ENCODE results near the gene SEPTIN12. TPM values are rescaled to one million over a fixed set of nuclear protein-coding genes. Genes with fewer than 3 reads are reported as not detected.

The SEPTIN12 gene
- polyA plus RNA-seq, 1 donor (not counting 4 experiments of a cell fraction or from before 2014, with no cell fraction given), result not detected

DNA sequence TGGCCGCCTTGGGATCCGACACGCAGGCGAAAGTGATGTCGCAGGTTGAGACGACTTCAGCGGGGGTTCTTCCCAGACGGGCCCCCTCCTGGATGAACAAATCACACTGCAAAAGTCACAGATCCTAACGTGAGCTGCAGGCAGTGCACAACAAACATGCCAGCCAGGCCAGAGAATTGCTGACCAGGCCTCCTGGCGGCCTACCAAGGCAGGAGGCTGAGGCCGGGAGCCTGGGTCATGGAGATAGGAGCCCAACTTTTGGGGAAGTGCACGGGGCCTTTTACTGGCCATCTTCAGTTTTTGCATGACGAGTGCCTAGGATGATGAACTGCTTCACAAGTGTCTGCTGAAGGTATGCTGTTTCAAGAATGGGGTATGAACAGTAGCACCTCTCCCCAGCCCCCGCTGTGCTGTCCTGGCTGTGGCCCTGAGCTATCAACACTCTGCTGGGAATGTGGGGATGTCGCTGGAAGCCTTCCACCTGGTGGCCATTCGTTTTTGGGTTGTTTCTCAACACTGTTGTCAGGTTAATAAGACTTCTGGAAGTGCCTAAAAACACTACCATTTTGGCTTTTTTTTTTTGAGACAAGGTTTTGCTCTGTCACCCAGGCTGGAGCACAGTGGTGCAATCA lies 26.5 kb upstream of the SEPTIN12 start:
- no peak for FAIRE-seq

DNA sequence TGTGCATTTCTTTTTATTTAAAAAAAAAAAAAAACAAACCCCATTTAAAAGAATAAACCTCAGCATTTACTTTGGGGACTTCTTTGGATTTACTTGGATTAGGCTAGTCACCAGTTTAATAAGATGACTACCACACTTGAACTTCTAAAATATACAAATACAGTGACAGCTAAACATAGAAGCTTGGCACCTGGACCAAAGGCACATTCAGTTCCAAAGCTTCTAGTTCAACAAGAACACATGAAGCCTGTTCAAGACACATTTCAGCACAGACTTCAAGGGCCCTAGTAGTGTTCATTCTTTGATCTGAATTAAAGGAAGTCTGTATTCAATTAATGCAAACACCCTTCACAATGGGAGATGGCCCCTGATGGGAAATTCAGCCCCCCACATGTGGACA lies 25.9 kb upstream of the SEPTIN12 start:
- Histone ChIP-seq H4K20me1 (ENCODE audit: control insufficient read depth, extremely low read depth, insufficient read depth, low read length) (no peaks in the 10 kb centered on the region), H3K9me1 (ENCODE audit: control insufficient read depth, extremely low read depth, insufficient read depth, low read length) (no peaks in the 10 kb centered on the region), H3K4me1 (ENCODE audit: control insufficient read depth, extremely low read depth, insufficient read depth, low read length) (peaks cover 2% of the 10 kb centered on the region), H3K9me3 (ENCODE audit: control insufficient read depth, low read depth, low read length) (no peaks in the 10 kb centered on the region), H3K4me2 (ENCODE audit: control insufficient read depth, extremely low read depth, insufficient read depth, low read depth, low read length) (no peak overlapping the region), H3K27me3 (ENCODE audit: control insufficient read depth, extremely low read depth, insufficient read depth, low read length) (no peaks in the 10 kb centered on the region), H3K4me3 (ENCODE audit: control insufficient read depth in 2 of 3, extremely low read depth in 1 of 3, insufficient read depth in 2 of 3, low read depth in 1 of 3, low read length in 3 of 3) (no peak overlapping the region), H2AFZ (ENCODE audit: control insufficient read depth, low read length) (no peak overlapping the region), H3K36me3 (ENCODE audit: control insufficient read depth in 2 of 2, extremely low read depth in 1 of 2, insufficient read depth in 2 of 2, low read length in 2 of 2) (peaks cover 26 to 36% of the 10 kb centered on the region in 2 experiments), H3K9ac (ENCODE audit: control insufficient read depth, extremely low read depth, insufficient read depth, low read length) (no peak overlapping the region), H3K27ac (ENCODE audit: control insufficient read depth, insufficient read depth, low read length) (no peak overlapping the region), H3K79me2 (ENCODE audit: control insufficient read depth, insufficient read depth, low read length) (no peaks in the 10 kb centered on the region)
- DNase-seq (ENCODE audit: low read depth, low spot score) (no peak), FAIRE-seq (no peak)
- dilution Hi-C loops (cut with MboI; ENCODE audit: extremely low pct_ligation_motif_present, low sequenced_read_pairs), result no loop called here
- TF ChIP-seq EZH2 (IDR thresholded peaks at IDR 0.05; ENCODE audit: low read length), result no peak
- TF ChIP-seq CTCF (optimal IDR thresholded peaks at IDR 0.05 in 1 of 3, IDR thresholded peaks at IDR 0.05 in 1 of 3, conservative IDR thresholded peaks at IDR 0.05 in 1 of 3; ENCODE audit: extremely low read depth in 1 of 3, insufficient read depth in 2 of 3, low read length in 3 of 3), result no peak

More for the DNA sequence above, 26.5 kb upstream of the SEPTIN12 start:
- DNase-seq (ENCODE audit: low read depth, low spot score), result no peak
- no peaks in the 10 kb centered on the region for H3K79me2 ChIP-seq (ENCODE audit: control insufficient read depth, insufficient read depth, low read length)
- H3K27me3 ChIP-seq (ENCODE audit: control insufficient read depth, extremely low read depth, insufficient read depth, low read length), result no peaks in the 10 kb centered on the region
- H3K4me3 ChIP-seq (ENCODE audit: control insufficient read depth in 2 of 3, extremely low read depth in 1 of 3, insufficient read depth in 2 of 3, low read depth in 1 of 3, low read length in 3 of 3), result no peak overlapping the region
- no peaks in the 10 kb centered on the region for H4K20me1 ChIP-seq (ENCODE audit: control insufficient read depth, extremely low read depth, insufficient read depth, low read length)
- no peaks in the 10 kb centered on the region for H3K9me1 ChIP-seq (ENCODE audit: control insufficient read depth, extremely low read depth, insufficient read depth, low read length)
- dilution Hi-C loops (cut with MboI; ENCODE audit: extremely low pct_ligation_motif_present, low sequenced_read_pairs), result no loop called here
- no peak overlapping the region for H3K4me2 ChIP-seq (ENCODE audit: control insufficient read depth, extremely low read depth, insufficient read depth, low read depth, low read length)
- no peak overlapping the region for H3K27ac ChIP-seq (ENCODE audit: control insufficient read depth, insufficient read depth, low read length)
- peaks cover 28 to 36% of the 10 kb centered on the region in 2 experiments for H3K36me3 ChIP-seq (ENCODE audit: control insufficient read depth in 2 of 2, extremely low read depth in 1 of 2, insufficient read depth in 2 of 2, low read length in 2 of 2)
- H3K9me3 ChIP-seq (ENCODE audit: control insufficient read depth, low read depth, low read length), result no peaks in the 10 kb centered on the region
- H3K9ac ChIP-seq (ENCODE audit: control insufficient read depth, extremely low read depth, insufficient read depth, low read length), result no peak overlapping the region
- TF ChIP-seq EZH2 (IDR thresholded peaks at IDR 0.05; ENCODE audit: low read length), result no peak
- TF ChIP-seq CTCF (optimal IDR thresholded peaks at IDR 0.05 in 1 of 3, IDR thresholded peaks at IDR 0.05 in 1 of 3, conservative IDR thresholded peaks at IDR 0.05 in 1 of 3; ENCODE audit: extremely low read depth in 1 of 3, insufficient read depth in 2 of 3, low read length in 3 of 3), result no peak
- no peak overlapping the region for H2AFZ ChIP-seq (ENCODE audit: control insufficient read depth, low read length)
- peaks cover 2% of the 10 kb centered on the region for H3K4me1 ChIP-seq (ENCODE audit: control insufficient read depth, extremely low read depth, insufficient read depth, low read length)

Data from keratinocyte (primary cell).